GM18508 (cell line): ENCODE data around the gene GSAP.
"Not testable (repeated sequence)": the region's sequence is repeated elsewhere in the genome, so short reads cannot be mapped to it uniquely, and the experiment has no call there.

Source experiments
- ATAC-seq: cut with Tn5 transposase; IDR thresholded peaks from one replicate; pipeline ENCODE4 v1.9.1; 2021; ENCODE audit warnings: moderate number of reproducible peaks; ENCODE audit not compliant: insufficient read depth, unreplicated experiment

The GSAP gene

GRCh38 chr7:77367976-77368375, 48.2 kb downstream of the GSAP start:
- ATAC-seq, result no peak

DNA sequence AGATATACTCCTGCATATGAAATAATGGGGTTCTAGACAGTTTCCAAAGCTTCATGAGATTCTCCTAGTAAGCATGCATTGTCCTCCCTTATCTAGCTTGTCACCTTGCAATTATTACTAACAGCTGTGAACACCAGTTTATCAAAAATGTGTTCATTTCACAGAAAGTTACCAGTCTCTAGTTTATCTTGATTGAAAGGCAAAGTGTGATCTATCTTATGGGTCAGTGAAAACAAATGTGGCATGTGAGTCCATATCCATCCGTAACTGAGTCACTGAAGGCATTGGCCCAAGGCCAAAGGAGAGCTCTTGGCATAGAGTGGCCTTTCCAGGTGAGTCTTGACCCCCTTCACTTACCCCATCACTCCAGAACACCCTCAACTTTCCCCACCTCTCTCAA, 53.2 kb downstream of the GSAP start:
- ATAC-seq, result no peak

- ATAC-seq, result no peak
Measured at GRCh38 chr7:77360969-77361368, 55.2 kb downstream of the GSAP start.

- ATAC-seq, result no peak
Measured at GRCh38 chr7:77360104-77360503, 56.0 kb downstream of the GSAP start.

DNA sequence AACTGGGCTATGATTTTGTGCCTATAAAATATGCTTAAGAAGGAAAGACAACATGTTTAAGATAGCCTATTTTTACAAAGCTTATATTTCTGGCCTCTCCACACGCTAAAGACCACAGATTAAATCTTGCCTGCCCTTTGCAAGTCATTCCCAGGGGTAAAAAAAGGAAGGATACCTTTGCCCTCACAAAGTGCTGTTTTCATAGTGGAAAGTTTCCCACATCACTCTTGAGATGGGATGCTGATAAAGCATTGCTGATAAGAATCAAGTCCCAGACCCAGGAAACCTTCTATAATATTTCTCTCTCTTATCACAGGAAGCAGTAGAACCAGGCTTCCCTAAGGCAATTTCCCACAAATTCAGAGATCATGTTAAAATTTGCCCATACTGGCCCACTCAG, 56.5 kb downstream of the GSAP start:
- no peak for ATAC-seq

DNA sequence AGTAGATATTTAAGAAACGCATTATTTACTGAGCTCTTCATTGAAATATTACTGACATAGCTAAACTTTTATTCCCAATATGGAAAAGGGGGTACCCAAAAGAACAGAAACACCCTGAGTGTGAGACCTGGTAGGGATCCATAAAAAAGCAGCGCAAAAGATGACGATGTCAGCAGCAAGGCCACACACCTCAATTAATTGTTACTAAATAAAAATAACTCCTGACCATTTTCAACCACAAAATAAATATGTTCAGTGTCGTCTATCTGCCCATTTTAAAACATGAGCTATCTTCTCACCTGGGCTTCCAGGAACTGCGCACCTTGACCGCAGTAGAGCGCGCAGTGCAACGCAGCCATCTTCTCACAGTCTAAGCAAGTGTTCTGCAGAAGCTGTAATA, 61.2 kb downstream of the GSAP start:
- ATAC-seq, result no peak

DNA sequence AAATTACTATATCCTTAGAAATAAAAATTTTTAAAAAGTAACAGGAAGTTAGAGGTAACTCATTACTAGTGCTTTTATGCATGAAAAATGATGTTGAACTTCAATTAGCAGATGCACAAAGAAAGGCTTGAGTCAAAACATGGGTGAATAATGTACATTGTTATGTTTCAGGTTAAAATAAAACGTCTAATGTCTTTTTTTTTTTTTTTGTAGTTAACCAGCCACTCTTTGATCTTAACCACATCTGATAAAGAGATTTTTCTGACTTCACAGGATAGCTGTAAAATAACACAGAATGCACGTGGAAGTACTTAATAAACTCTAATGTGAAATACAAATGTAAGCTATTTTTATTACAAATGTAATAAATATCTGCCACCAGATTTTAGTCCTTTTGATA, 61.7 kb downstream of the GSAP start:
- ATAC-seq, result no peak

GRCh38 chr7:77353911-77354310, 62.2 kb downstream of the GSAP start:
- no peak for ATAC-seq

DNA sequence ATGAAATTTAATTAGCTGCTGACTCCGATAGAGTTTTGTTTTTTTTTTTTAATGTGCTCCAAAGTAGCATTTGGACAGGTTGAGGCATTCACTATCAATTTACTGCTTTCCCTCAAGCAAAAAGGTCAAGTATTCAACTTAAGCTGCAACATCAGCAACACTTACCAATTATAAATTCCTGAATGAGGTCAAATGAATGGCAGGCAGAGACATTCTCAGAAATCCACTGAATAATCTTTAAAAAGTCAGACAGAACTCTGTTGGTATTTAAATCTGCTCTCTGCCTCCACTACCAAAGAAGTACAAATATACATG, 62.8 kb downstream of the GSAP start:
- no peak for ATAC-seq

GRCh38 chr7:77352665-77353406, 63.3 kb downstream of the GSAP start:
- no peak for ATAC-seq

- peak; percentile 89 for ATAC-seq
Measured at GRCh38 chr7:77351539-77352004, 64.6 kb downstream of the GSAP start.

GRCh38 chr7:77349141-77349540, 67.0 kb downstream of the GSAP start:
- ATAC-seq, result no peak

DNA sequence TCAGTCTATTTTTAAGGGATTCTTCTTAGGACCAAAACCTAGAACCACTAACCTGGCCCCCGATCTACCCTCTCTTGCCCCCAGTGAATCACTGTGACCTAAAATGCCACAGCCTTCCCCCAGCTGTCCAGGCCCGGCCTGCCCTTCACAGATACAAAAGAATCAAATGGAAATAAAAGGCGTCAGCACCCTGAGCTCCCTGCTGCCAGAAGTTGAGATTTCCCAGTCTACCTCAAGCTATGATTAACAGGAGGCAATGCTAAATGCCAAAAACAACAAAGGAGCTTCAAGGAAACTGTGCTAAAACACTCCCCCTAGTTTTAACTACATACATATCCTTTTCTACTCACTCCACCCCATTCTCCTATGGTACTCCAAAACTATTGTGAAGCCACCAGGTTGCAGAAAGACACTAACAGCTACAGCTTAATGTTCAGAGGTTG, 67.8 kb downstream of the GSAP start:
- no peak for ATAC-seq

- ATAC-seq, result no peak
Measured at GRCh38 chr7:77346441-77346840, 69.7 kb downstream of the GSAP start.

DNA sequence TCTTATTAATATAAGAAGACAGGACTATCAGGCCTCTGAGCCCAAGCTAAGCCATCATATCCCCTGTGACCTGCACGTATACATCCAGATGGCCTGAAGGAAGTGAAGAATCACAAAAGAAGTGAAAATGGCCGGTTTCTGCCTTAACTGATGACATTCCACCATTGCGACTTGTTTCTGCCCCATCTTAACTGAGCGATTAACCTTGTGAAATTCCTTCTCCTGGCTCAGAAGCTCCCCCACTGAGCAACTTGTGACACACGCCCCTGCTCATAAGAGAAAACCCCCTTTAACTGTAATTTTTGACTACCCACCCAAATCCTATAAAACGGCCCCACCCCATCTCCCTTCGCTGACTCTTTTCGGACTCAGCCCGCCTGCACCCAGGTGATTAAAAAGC, 70.7 kb downstream of the GSAP start:
- not testable (repeated sequence) for ATAC-seq

- ATAC-seq, result no peak
Measured at GRCh38 chr7:77339726-77340125, 76.4 kb downstream of the GSAP start.

- no peak for ATAC-seq
Measured at GRCh38 chr7:77338883-77339629, 77.1 kb downstream of the GSAP start.

DNA sequence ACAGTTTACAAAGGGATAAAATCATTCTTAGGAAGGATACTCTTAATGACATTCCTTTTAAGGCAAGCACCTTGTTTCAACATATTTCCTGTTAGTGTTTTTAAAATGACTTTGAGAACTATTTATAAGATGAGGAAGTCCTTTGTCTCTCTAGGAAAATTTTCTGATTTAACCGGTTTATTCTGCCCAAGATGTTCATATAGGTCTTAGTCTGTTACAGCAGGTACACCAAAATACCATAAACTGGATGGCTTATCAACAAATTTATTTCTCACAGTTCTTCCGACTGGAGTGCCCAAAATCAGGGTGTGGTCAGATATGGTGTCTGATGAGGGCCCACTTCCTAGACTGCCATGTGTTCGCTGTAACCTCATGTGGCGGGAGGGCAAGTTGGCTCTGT, 77.9 kb downstream of the GSAP start:
- no peak for ATAC-seq

- ATAC-seq, result no peak
Measured at GRCh38 chr7:77337456-77337990, 78.6 kb downstream of the GSAP start.

DNA sequence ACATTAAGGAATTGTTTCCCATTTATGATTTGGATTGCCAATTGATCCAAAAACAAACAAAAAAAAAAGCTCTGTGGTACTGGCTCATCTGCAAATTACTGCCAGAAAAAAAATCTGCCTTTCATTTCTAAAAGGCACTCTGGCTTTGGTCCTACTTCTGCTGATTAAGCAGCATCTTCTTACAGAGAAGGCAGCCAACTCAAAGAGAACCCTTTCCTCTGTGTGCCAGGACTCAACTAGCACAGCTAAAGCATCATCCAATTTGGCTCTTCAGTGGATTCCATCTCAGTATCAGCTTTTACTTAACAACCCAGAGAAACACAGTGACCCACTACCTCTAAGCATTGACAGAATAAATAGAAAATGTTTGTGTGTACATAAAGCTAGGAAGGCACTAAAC, 80.6 kb downstream of the GSAP start:
- ATAC-seq, result no peak

GRCh38 chr7:77334039-77334438, 82.1 kb downstream of the GSAP start:
- ATAC-seq, result not testable (repeated sequence)
